ENCODE results near the gene TDRD5. TPM values are rescaled to one million over a fixed set of nuclear protein-coding genes. Genes with fewer than 3 reads are reported as not detected.

The TDRD5 gene
- total and polyA plus RNA-seq, 9 donors, result 0.05 to 0.46 (median 0.19) TPM; not detected in 3

DNA sequence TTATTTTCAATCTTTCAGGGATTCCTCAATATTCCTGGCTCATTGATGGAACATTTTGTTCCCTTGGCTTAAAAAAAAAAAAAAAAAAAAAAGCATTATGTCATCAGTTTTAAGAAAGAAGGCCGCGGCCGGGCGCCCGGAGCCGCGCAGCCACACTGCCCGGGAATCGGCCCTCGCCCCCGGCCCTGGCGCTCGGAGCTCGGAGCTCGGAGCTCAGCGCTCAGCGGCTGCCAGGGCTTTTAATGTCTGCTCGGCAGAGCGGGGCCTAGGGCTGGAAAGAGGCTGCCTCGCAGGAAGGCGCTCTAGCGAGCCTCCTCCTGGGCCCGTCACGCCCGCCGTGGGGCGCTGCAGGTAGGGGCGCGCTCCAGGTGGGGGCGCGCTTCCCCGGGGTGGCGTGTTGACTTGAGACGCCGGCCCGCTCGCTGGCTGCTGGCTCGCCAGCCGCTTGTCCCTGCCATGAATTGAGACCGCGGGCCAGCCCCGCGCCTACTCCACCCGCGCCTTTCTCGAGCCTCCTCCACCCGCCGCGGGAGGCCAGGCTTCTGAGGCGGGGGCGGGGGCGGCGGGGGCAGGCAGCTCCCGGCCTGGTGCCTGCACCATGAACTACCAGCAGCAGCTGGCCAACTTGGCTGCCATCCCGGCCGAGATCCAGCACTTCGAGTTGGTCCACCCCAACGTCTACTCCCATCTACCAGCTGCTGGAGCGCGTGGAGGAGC is 5.4 kb upstream of the TDRD5 start:
- TF ChIP-seq EP300 (IDR thresholded peaks at IDR 0.05), result no peak
- TF ChIP-seq, protein P1, sequence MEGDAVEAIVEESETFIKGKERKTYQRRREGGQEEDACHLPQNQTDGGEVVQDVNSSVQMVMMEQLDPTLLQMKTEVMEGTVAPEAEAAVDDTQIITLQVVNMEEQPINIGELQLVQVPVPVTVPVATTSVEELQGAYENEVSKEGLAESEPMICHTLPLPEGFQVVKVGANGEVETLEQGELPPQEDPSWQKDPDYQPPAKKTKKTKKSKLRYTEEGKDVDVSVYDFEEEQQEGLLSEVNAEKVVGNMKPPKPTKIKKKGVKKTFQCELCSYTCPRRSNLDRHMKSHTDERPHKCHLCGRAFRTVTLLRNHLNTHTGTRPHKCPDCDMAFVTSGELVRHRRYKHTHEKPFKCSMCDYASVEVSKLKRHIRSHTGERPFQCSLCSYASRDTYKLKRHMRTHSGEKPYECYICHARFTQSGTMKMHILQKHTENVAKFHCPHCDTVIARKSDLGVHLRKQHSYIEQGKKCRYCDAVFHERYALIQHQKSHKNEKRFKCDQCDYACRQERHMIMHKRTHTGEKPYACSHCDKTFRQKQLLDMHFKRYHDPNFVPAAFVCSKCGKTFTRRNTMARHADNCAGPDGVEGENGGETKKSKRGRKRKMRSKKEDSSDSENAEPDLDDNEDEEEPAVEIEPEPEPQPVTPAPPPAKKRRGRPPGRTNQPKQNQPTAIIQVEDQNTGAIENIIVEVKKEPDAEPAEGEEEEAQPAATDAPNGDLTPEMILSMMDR (IDR thresholded peaks at IDR 0.05), result peak in 1 of 3 donors; percentile 20
- H3K36me3 ChIP-seq, result no peaks in the 10 kb centered on the region
- H3K4me3 ChIP-seq, result peak overlapping the region; percentile 31
- no peaks in the 10 kb centered on the region for H3K9me3 ChIP-seq
- 1 to 3% (median 1%) methylated on average over 52 to 60 of the region's 60 CpGs for WGBS, 3 donors
- H3K4me1 ChIP-seq (ENCODE audit: insufficient read depth), result peaks cover 1% of the 10 kb centered on the region
- H3K27me3 ChIP-seq, result no peaks in the 10 kb centered on the region
- peak in 3 of 5 donors; percentile 38 to 79 (median 54) for DNase-seq
- intact Hi-C loops (cut with DNase I), result no loop called here
- H3K27ac ChIP-seq, result no peak overlapping the region

- intact Hi-C loops (cut with DNase I), result no loop called here
- Histone ChIP-seq H3K36me3 (no peaks in the 10 kb centered on the region), H3K9me3 (peaks cover 0 to 8% of the 10 kb centered on the region in 2 donors), H3K4me3 (no peak overlapping the region), H3K4me1 (ENCODE audit: insufficient read depth) (peaks cover 1% of the 10 kb centered on the region), H3K27me3 (no peaks in the 10 kb centered on the region), H3K27ac (no peak overlapping the region)
- WGBS, 3 donors, result 93 to 96% (median 95%) methylated on average over 6 of the region's 6 CpGs
- TF ChIP-seq, protein P1 (IDR thresholded peaks at IDR 0.05), result no peak
- TF ChIP-seq EP300 (IDR thresholded peaks at IDR 0.05), result no peak
- TF ChIP-seq POLR2A (IDR thresholded peaks at IDR 0.05), result no peak
- no peak for DNase-seq
Measured at GRCh38 chr1:179587336-179587735, 4.3 kb upstream of the TDRD5 start.

- TF ChIP-seq POLR2A (IDR thresholded peaks at IDR 0.05) (no peak), EP300 (IDR thresholded peaks at IDR 0.05) (no peak)
- TF ChIP-seq, protein P1 (IDR thresholded peaks at IDR 0.05), result no peak
- H3K36me3 ChIP-seq, result no peaks in the 10 kb centered on the region
- 88 to 89% (median 89%) methylated on average over 18 of the region's 18 CpGs for WGBS, 3 donors
- no peaks in the 10 kb centered on the region for H3K27me3 ChIP-seq
- intact Hi-C loops (cut with DNase I), result no loop called here
- peaks cover 0 to 8% of the 10 kb centered on the region in 2 donors for H3K9me3 ChIP-seq
- H3K4me1 ChIP-seq (ENCODE audit: insufficient read depth), result peaks cover 1% of the 10 kb centered on the region
- H3K27ac ChIP-seq, result no peak overlapping the region
- DNase-seq, result no peak
- no peak overlapping the region for H3K4me3 ChIP-seq
Measured at GRCh38 chr1:179588425-179589024, 3.1 kb upstream of the TDRD5 start.

GRCh38 chr1:179589509-179589908 is 2.1 kb upstream of the TDRD5 start:
- H3K36me3 ChIP-seq, result no peaks in the 10 kb centered on the region
- WGBS, 3 donors, result 80 to 93% (median 83%) methylated on average over 4 of the region's 4 CpGs
- intact Hi-C loops (cut with DNase I), result no loop called here
- H3K9me3 ChIP-seq, result peaks cover 0 to 8% of the 10 kb centered on the region in 2 donors
- H3K4me1 ChIP-seq (ENCODE audit: insufficient read depth), result peaks cover 1% of the 10 kb centered on the region
- H3K27ac ChIP-seq, result no peak overlapping the region
- no peak for TF ChIP-seq EP300 (IDR thresholded peaks at IDR 0.05)
- TF ChIP-seq, protein P1 (IDR thresholded peaks at IDR 0.05), result no peak
- no peak for TF ChIP-seq POLR2A (IDR thresholded peaks at IDR 0.05)
- no peaks in the 10 kb centered on the region for H3K27me3 ChIP-seq
- no peak overlapping the region for H3K4me3 ChIP-seq
- no peak for DNase-seq
